Breast epithelium (tissue), 3 donors: ENCODE data around the gene KRT6C.

ENCODE experiments used
- POLR2A ChIP-seq: fragments of 450-650 bp; IDR thresholded peaks from one replicate; pipeline ENCODE4 v1.6.1; 2016; ENCODE audit warnings: antibody characterized with exemption, mild to moderate bottlenecking, moderate library complexity
- POLR2AphosphoS5 ChIP-seq, 3 donors: sonication (generic); formaldehyde crosslinking; IDR thresholded peaks; one replicate each; pipeline ENCODE4 v1.6.1; 2017; ENCODE audit warnings: antibody characterized with exemption in 3 of 3
- TF ChIP-seq, protein P1 (sequence below), 3 donors: fragments of 450-650 bp; IDR thresholded peaks; one replicate each; pipeline ENCODE4 v1.5.1; 2016 to 2017; ENCODE audit warnings: antibody characterized with exemption in 3 of 3, mild to moderate bottlenecking in 3 of 3, moderate library complexity in 3 of 3

- TF ChIP-seq, protein P1, sequence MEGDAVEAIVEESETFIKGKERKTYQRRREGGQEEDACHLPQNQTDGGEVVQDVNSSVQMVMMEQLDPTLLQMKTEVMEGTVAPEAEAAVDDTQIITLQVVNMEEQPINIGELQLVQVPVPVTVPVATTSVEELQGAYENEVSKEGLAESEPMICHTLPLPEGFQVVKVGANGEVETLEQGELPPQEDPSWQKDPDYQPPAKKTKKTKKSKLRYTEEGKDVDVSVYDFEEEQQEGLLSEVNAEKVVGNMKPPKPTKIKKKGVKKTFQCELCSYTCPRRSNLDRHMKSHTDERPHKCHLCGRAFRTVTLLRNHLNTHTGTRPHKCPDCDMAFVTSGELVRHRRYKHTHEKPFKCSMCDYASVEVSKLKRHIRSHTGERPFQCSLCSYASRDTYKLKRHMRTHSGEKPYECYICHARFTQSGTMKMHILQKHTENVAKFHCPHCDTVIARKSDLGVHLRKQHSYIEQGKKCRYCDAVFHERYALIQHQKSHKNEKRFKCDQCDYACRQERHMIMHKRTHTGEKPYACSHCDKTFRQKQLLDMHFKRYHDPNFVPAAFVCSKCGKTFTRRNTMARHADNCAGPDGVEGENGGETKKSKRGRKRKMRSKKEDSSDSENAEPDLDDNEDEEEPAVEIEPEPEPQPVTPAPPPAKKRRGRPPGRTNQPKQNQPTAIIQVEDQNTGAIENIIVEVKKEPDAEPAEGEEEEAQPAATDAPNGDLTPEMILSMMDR (IDR thresholded peaks at IDR 0.05), result no peak
- TF ChIP-seq POLR2AphosphoS5 (IDR thresholded peaks at IDR 0.05), result no peak
- no peak for TF ChIP-seq POLR2A
These were observed 49.7 kb downstream of the KRT6C start for GRCh38 chr12:52423661-52424500.
